Liver (tissue), 9 donors: ENCODE measurements around the gene HOOK2. TPM values are rescaled to one million over a fixed set of nuclear protein-coding genes. Genes with fewer than 3 reads are reported as not detected.

Experiments
- DNase-seq: peaks from one replicate; pipeline ENCODE4 v3.0.0-alpha.2; 2017; ENCODE audit warnings: low spot score
- H3K27ac ChIP-seq, 2 donors: one replicate each; pipeline ENCODE4 v1.7.0; 2013; ENCODE audit warnings: inconsistent platforms in 2 of 2, low read length in 2 of 2, control low read depth in 1 of 2, low read depth in 1 of 2, mild to moderate bottlenecking in 1 of 2
- H3K27me3 ChIP-seq, 4 donors: one replicate each; pipeline versions ENCODE4 v1.6.1 to v1.7.0; 2013; ENCODE audit warnings: low read length in 3 of 4, inconsistent platforms in 1 of 4, mild to moderate bottlenecking in 1 of 4, moderate library complexity in 1 of 4; ENCODE audit not compliant: control insufficient read depth in 4 of 4, insufficient read depth in 4 of 4
- H3K36me3 ChIP-seq, 4 donors: one replicate each; pipeline versions ENCODE4 v1.6.1 to v1.7.0; 2013; ENCODE audit warnings: low read length in 3 of 4, mild to moderate bottlenecking in 3 of 4, low read depth in 1 of 4, moderate library complexity in 1 of 4; ENCODE audit not compliant: control insufficient read depth in 4 of 4, insufficient read depth in 3 of 4
- H3K4me1 ChIP-seq, 4 donors: one replicate each; pipeline versions ENCODE4 v1.6.1 to v1.7.0; 2013; ENCODE audit warnings: low read length in 3 of 4, mild to moderate bottlenecking in 3 of 4, moderate library complexity in 1 of 4; ENCODE audit not compliant: control insufficient read depth in 4 of 4, insufficient read depth in 4 of 4
- H3K4me3 ChIP-seq, 3 donors: one replicate each; pipeline versions ENCODE4 v1.6.1 to v1.7.0; 2013; ENCODE audit warnings: low read length in 3 of 3, control low read depth in 1 of 3, low read depth in 1 of 3, mild to moderate bottlenecking in 1 of 3
- H3K9ac ChIP-seq, 2 donors: one replicate each; pipeline ENCODE4 v1.7.0; 2013; ENCODE audit warnings: low read length in 2 of 2, mild to moderate bottlenecking in 2 of 2, moderate library complexity in 2 of 2, control low read depth in 1 of 2, low read depth in 1 of 2
- H3K9me3 ChIP-seq, 4 donors: one replicate each; pipeline versions ENCODE4 v1.6.1 to v1.7.0; 2013; ENCODE audit warnings: low read length in 3 of 4; ENCODE audit not compliant: control insufficient read depth in 4 of 4
- ATF3 ChIP-seq: IDR thresholded peaks from 2 replicates; pipeline ENCODE4 v1.6.1; 2016; ENCODE audit warnings: antibody characterized with exemption
- EGR1 ChIP-seq, 2 donors: IDR thresholded peaks; 2 replicates each; pipeline ENCODE4 v1.6.1; 2016 to 2018; ENCODE audit warnings: antibody characterized with exemption in 2 of 2, low read depth in 2 of 2
- FOXA1 ChIP-seq: IDR thresholded peaks from 2 replicates; pipeline ENCODE4 v1.6.1; 2016; ENCODE audit warnings: antibody characterized with exemption
- FOXA2 ChIP-seq: IDR thresholded peaks from 2 replicates; pipeline ENCODE4 v1.6.1; 2016; ENCODE audit warnings: antibody characterized with exemption
- GABPA ChIP-seq, 2 donors: IDR thresholded peaks in 1 of 2; conservative IDR thresholded peaks in 1 of 2; 2 replicates each; pipeline ENCODE4 v1.6.1; 2016; ENCODE audit warnings: antibody characterized with exemption in 2 of 2, mild to moderate bottlenecking in 1 of 2, moderate library complexity in 1 of 2
- HNF4A ChIP-seq, 2 donors: conservative IDR thresholded peaks; 2 replicates each; pipeline ENCODE4 v1.6.1; 2016; ENCODE audit warnings: antibody characterized with exemption in 2 of 2, mild to moderate bottlenecking in 2 of 2
- HNF4G ChIP-seq: IDR thresholded peaks from 2 replicates; pipeline ENCODE4 v1.6.1; 2016; ENCODE audit warnings: antibody characterized with exemption
- JUND ChIP-seq, 2 donors: IDR thresholded peaks; 2 replicates each; pipeline ENCODE4 v1.6.1; 2016; ENCODE audit warnings: antibody characterized with exemption in 2 of 2
- MAX ChIP-seq: IDR thresholded peaks from 2 replicates; pipeline ENCODE4 v1.6.1; 2016; ENCODE audit warnings: antibody characterized with exemption
- NR2F2 ChIP-seq: IDR thresholded peaks from 2 replicates; pipeline ENCODE4 v1.6.1; 2016; ENCODE audit warnings: antibody characterized with exemption
- RAD21 ChIP-seq, 2 donors: IDR thresholded peaks; 2 replicates each; pipeline ENCODE4 v1.6.1; 2016; ENCODE audit warnings: antibody characterized with exemption in 2 of 2, mild to moderate bottlenecking in 2 of 2
- REST ChIP-seq: IDR thresholded peaks from 2 replicates; pipeline ENCODE4 v1.6.1; 2016; ENCODE audit warnings: antibody characterized with exemption, mild to moderate bottlenecking
- RXRA ChIP-seq, 2 donors: IDR thresholded peaks; 2 replicates each; pipeline ENCODE4 v1.6.1; 2017 to 2018; ENCODE audit warnings: antibody characterized with exemption in 2 of 2, mild to moderate bottlenecking in 1 of 2
- SP1 ChIP-seq: IDR thresholded peaks from 2 replicates; pipeline ENCODE4 v1.6.1; 2018; ENCODE audit warnings: antibody characterized with exemption, mild to moderate bottlenecking
- TAF1 ChIP-seq: conservative IDR thresholded peaks from 2 replicates; pipeline ENCODE4 v1.6.1; 2016; ENCODE audit warnings: antibody characterized with exemption, mild to moderate bottlenecking
- YY1 ChIP-seq: IDR thresholded peaks from 2 replicates; pipeline ENCODE4 v1.6.1; 2016; ENCODE audit warnings: antibody characterized with exemption, mild to moderate bottlenecking
- ZBTB33 ChIP-seq: IDR thresholded peaks from 2 replicates; pipeline ENCODE4 v1.6.1; 2016; ENCODE audit warnings: antibody characterized with exemption
- WGBS: extraction: QIAGEN DNeasy Blood & Tissue Kit; methylation state at CpG from one replicate; pipeline ENCODE4 v1.1.7; 2013; 5-methylcytosine and 5-hydroxymethylcytosine counted together
- polyA plus RNA-seq, 2 donors: library from polyadenylated mRNA; stranded (reverse) in 1 of 2; unstranded in 1 of 2; fragments of 200-250 nt in 1 of 2; fragments of >200 nt in 1 of 2; fragmentation: Nextera tagmentation in 1 of 2; extraction: Ambion mirVana in 1 of 2; gene quantifications; one replicate each; pipeline versions ENCODE4 v1.2.1 to v1.2.3, GENCODE V29; 2013 to 2015
- total RNA-seq, 2 donors: library from RNA; depleted of rRNA; stranded (reverse); fragments of >200 nt; gene quantifications; one replicate each; pipeline ENCODE4 v1.2.3, GENCODE V29; 2014
- donor health status: healthy.
- donor health status: healthy.
- donor health status: healthy.
- donor health status: healthy.
- donor health status: healthy.

Gene HOOK2
- total and polyA plus RNA-seq, 4 donors: 11.3 to 36.4 (median 15.0) TPM

GRCh38 chr19:12778017-12778904, 2.9 kb upstream of the HOOK2 start:
- peak overlapping the region; percentile 90 to 93 for H3K27ac ChIP-seq
- peak; percentile 61 for DNase-seq
- no peaks in the 10 kb centered on the region for H3K9me3 ChIP-seq

GRCh38 chr19:12777217-12778016, 2.1 kb upstream of the HOOK2 start:
- no peaks in the 10 kb centered on the region for H3K27me3 ChIP-seq
- no peaks in the 10 kb centered on the region for H3K9me3 ChIP-seq
- peak overlapping the region; percentile 90 to 93 for H3K27ac ChIP-seq
- peaks cover 0 to 2% (median 0%) of the 10 kb centered on the region in 4 donors for H3K36me3 ChIP-seq
- WGBS: 12% methylated on average over 43 of the region's 43 CpGs
- peak overlapping the region; percentile 59 to 81 (median 77) for H3K4me3 ChIP-seq
- peaks cover 12 to 31% (median 23%) of the 10 kb centered on the region in 4 donors for H3K4me1 ChIP-seq
- DNase-seq: peak; percentile 86
- peak overlapping the region; percentile 65 to 72 for H3K9ac ChIP-seq
- TF ChIP-seq TAF1: no peak
- TF ChIP-seq SP1: no peak
- TF ChIP-seq RAD21 (IDR thresholded peaks at IDR 0.05): peak; percentile 86 to 94
- no peak for TF ChIP-seq ATF3
- TF ChIP-seq FOXA2: no peak
- no peak for TF ChIP-seq JUND (IDR thresholded peaks at IDR 0.05)
- TF ChIP-seq ZBTB33: no peak
- no peak for TF ChIP-seq HNF4A (conservative IDR thresholded peaks at IDR 0.05)
- no peak for TF ChIP-seq HNF4G
- TF ChIP-seq REST: no peak
- TF ChIP-seq EGR1 (IDR thresholded peaks at IDR 0.05; ENCODE audit: low read depth in 2 of 2): no peak
- TF ChIP-seq MAX: no peak
- no peak for TF ChIP-seq FOXA1
- TF ChIP-seq GABPA (IDR thresholded peaks at IDR 0.05 in 1 of 2, conservative IDR thresholded peaks at IDR 0.05 in 1 of 2): no peak
- no peak for TF ChIP-seq NR2F2
- TF ChIP-seq YY1: peak; percentile 28

More at GRCh38 chr19:12778017-12778904, 2.9 kb upstream of the HOOK2 start:
- TF ChIP-seq MAX: no peak
- TF ChIP-seq RAD21 (IDR thresholded peaks at IDR 0.05): peak in 1 of 2 donors; percentile 45
- peak; percentile 29 for TF ChIP-seq ZBTB33
- peak; percentile 43 for TF ChIP-seq YY1
- no peak for TF ChIP-seq HNF4G
- TF ChIP-seq RXRA (IDR thresholded peaks at IDR 0.05): peak in 1 of 2 donors; percentile 11
- peak; percentile 53 for TF ChIP-seq SP1
- TF ChIP-seq GABPA (IDR thresholded peaks at IDR 0.05 in 1 of 2, conservative IDR thresholded peaks at IDR 0.05 in 1 of 2): peak in 1 of 2 donors; percentile 83
- peak in 1 of 2 donors; percentile 19 for TF ChIP-seq HNF4A (conservative IDR thresholded peaks at IDR 0.05)
- Histone ChIP-seq H3K9ac (peak overlapping the region; percentile 65 to 72), H3K27me3 (no peaks in the 10 kb centered on the region), H3K4me1 (peaks cover 16 to 36% (median 27%) of the 10 kb centered on the region in 4 donors), H3K4me3 (peak overlapping the region; percentile 59 to 81 (median 77)), H3K36me3 (peaks cover 0 to 2% (median 0%) of the 10 kb centered on the region in 4 donors)
- 5% methylated on average over 44 of the region's 44 CpGs for WGBS
